HG03558 (cell line): Measurements from ENCODE around the gene FAM171A1.

Experiments used
- ATAC-seq: cut with Tn5 transposase; IDR thresholded peaks from one replicate; pipeline ENCODE4 v1.9.1; 2021; ENCODE audit warnings: moderate number of reproducible peaks; ENCODE audit not compliant: unreplicated experiment; ENCODE audit errors: extremely low read depth

The FAM171A1 gene

DNA sequence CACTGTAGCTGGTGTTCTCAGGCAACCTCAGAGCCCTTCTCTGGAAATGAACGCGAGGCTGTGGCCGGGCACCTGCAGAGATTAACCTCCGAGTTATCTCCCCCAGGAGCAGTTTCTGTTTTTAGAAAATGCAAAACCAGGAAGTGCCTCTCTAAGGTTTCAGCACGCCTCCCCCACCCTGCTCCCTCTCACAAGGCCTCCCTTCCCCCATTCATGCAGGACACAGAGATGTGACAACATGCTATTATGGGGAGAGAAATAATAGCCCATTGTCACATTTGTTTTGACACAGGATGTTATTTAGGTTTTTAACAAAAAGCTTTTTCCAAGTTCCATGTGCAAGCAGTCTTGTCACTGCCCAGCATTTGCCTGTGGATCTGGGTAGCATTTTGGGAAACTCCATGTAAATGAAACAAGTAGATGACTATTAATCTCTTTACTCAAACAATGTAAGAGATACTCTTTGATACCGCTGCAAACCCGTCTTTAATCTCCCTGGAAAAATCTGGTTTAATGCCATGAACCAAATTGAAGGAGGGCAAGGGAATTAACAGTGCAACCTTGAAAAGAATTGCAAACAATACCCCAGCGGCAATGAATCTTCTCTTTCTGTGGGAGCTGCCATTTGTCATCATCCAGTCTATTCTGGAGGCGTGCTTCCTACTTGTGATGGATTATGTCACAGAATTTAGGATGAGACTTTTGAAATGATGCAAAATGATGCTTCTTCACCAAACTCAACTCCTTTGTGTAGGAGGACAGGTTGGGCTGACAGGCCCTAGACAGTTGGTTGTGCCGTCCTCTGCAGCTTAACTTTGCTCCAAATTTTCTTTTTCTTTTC, 116.1 kb downstream of the FAM171A1 start:
- no peak for ATAC-seq

DNA sequence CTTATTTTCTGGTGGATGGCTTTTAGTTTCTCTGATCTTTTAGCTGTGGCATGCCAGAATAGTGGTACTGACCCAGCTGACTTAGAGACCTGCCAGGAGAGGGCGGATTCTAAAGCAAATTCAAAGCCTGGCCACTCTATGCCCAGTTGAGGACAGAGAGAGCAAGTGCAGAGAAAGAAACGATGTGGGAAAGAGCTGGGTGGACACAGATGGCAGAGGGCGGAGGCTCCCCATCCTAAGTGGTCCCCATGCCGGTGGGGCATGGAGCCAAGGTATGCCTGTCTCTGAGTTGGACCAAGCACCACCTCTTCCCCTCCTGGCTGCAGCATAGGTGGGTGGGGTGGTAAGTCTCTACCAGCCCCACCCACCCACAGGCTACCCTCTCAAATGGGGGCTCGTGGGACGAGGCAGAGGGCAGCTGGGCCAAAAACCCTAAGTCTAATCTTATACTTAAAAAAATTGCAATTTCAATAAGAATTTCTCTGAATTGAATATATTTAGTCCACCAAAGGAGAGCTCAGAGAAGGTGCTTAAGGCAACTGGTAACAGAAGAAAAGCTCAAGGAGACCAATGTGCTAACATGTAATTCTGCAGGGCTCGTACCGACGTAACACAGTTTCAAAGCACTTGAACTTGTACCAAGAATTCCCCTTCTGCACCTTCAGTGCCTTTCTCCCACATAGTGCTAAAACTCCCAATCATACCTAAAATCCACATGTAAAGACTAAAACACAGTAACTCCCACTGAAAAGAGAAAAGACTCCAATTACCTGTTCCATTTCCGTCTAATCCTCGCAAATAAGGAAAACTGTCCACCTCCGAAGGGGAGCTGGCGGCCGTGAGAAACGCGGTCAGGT, 116.9 kb downstream of the FAM171A1 start:
- ATAC-seq = no peak

DNA sequence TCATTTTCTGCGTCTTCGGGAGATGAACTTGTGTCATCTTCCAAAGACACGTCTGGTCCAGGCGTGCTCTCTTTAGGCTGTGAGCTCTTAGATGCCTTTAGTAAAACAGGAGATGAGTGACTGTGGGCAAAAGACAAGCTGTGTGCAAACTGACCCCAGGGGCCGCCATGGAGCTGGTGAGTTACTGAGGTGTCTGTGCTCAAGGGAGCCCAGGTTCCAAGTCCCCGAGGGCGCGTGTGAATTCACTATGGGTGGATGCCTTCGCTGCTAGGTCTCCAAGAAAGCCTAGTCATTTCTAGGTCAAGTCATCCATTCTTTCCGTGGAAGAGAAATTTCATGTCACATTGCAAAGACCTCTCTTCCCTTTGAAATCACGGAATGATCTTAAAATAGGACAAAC, 118.7 kb downstream of the FAM171A1 start:
- no peak for ATAC-seq

DNA sequence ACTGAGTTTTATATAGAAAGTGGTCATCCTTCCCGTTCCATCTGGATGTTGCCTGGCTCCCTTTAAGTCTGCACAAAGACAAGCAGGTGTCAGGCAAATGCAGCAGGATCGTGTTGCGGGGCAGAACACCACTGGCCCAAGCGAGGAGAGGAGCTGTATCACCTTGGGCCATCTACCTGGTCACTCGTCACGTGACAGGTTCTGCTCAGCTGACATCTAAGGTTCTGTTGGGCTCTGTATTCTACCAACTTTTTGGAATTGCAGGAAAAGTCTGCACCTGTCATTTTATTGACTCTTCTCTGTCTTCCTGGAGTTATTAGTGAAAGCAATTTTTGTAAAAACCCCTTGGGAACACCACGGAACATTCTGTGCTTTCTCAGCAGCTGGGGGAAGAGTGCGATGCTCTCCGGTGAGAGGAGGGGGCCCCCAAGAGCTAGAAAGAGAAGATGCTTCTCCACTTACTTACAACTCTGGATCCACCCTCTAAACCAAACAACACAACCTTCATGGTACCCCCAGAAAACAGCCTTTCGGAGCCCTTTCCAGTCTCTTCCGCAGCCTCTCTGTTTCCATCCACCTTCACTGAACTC, 119.2 kb downstream of the FAM171A1 start:
- no peak for ATAC-seq

DNA sequence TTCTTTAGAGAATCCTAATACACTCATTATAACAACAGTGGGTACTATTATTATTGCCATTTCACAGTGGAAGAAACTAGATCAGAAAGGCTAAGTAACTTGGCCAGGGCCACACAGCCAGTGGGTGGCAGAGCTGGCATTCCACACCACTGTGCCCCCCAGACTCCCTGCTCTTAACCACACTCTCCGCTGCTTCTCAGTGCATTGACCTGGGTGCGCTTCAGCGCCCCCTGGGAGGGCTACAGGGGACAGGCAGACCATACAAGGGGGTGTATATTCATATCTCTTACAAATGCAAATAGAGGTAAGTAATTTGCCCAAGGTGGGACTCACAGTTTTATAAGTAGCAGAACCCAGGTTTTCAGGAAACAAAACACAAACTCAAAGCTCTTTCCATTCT, 125.6 kb downstream of the FAM171A1 start:
- ATAC-seq = no peak

DNA sequence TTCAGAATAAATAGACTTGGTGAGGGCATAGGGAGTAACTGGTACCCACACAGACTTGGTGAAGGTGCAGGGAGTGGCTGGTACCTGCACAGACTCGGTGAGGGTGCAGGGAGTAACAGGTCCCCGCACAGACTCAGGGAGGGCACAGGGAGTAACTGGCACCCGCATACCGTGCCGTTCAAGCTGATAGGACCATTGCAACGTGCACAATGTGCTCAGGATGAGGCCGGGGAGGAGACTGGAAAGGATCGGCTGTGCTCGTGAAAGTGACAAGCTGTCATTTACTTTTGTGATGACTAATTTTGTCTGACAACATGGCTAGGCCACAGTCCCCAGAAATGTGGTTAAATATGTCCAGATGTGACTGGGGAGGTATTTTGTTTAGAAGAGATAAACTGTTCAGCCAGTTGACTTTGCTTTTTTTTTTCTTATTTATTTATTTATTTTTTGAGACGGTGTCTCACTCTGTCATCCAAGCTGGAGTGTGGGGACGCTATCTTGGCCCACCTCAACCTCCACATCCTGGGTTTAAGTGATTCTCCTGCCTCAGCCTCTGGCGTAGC, 126.4 kb downstream of the FAM171A1 start:
- ATAC-seq = no peak

DNA sequence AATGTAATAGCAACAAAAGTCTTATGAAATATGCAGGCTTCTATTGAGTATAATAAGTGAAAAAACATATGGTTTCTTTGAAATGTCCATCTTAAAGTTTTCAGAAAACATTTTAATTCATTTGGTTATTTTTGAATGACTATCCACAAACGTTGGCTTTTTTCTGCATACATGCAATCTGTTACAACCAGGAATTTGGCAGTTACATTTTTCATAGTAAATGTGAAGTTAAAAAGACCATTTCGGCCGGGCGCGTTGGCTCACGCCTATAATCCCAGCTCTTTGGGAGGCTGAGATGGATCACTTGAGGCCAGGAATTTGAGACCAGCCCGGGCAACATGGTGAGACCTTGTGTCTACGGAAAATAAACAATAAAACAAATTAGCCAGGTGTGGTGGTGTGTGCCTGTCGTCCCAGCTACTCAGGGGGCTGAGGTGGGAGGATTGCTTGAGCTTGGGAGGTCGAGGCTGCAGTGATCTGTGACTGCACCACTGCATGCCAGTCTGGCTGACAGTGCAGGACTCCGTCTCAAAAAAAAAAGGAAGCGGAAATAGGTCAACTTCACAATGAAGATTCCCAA, 128.7 kb downstream of the FAM171A1 start:
- no peak for ATAC-seq

DNA sequence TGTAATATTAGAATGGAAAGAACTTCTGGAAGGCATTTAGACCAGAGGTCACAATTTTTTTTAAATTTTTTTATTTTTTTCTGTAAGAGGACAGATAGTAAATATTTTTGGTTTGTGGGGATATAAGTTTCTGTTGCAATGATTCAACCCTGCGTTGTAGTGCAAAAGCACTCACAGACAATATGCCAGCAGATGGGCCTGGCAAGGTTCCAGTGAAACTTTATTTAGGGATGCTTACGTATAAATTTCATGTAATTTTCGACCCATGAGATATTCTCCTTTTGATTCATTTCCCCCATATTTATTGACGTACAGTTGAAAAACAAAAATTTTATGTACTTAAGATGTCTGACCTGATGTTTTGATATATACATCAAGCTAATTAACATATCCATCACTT, 129.8 kb downstream of the FAM171A1 start:
- no peak for ATAC-seq

DNA sequence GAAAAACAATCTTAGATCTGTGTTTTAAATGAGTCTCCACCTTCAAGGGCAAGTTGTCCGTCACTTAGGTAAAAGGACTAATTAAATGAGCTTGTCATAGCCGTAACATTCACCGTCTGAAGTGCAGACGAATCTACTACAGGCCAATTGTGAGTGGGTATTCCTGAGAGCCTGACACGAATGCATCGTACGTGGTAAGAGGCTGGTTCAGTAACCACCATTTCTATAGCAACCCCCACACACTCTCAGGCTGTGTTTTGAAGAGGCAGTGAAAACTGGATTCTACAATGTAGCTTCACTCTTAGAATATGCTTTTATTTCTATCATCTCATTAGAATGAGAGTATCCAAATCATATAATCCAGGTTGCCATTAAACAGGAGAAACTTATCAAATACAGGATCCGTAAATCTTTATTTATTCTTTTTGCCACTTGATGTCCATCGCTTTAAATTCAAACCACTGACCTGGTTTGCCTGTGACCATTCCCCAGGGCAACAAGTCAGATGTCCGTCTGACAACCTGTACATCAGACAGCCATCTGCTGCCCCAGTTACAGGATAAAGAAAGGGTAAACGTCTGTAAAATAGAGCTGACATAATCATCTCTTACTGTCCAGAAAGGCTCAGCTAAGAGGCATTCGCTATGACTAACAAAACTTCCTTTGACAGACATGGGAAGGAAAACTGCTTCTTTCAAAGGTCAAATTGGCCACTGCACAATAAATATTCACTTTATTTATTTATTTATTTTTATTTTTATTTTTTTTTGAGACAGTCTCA, 132.3 kb downstream of the FAM171A1 start:
- no peak for ATAC-seq

DNA sequence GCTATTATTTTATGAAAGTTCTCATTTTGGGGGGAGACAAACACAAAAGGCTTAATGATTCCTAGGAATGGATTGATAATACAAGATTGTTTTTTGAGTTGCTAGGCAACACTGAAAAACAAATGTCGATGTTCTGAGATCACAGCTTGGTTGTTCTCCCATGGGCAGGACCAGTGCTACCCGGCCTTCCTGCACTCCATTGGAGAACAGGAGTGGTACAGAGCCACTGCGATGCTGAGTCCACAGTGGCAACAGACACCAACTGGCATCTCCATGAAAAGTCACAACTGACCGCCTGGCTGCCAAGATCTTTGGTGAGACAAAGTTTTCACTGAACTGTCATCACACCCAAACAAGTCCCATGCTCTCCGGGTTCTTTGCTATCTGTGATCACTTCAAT, 133.7 kb downstream of the FAM171A1 start:
- no peak for ATAC-seq

DNA sequence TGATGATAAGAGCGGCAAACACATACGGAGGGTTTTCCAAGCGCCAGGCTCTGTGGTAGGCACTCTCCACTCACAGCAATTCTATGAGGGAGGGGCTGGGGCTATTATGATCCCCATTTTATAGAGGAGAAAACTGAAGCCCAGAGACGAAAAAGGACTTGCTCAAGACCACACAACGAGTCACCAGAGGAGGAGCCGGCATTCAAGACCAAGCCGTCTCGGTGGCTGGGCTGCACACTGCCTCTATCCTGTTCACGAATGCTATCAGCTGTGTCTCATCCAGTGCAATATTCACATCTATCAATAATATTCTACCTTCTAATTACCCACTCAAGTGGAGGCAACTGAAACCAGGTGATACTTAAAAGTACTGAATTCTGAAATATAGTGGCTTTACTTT, 134.7 kb downstream of the FAM171A1 start:
- no peak for ATAC-seq

DNA sequence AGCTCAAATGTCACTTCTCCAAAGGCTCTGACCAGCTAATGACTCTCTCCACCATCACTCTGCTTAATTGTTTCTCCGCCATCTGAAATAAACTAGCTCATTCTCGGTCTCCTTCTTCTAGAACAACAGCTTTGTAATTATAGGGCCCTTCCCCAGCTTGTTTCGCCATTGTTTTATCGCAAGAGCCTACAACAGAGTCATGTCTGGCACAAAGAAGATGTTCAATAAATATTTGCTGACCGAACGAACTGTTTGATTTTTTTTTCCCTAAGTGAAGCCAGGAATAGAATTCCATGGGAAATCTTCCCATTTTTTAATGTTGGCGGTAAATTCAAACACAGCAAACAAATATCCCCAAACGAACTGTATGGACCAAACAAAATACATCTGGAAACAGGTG, 138.8 kb downstream of the FAM171A1 start:
- ATAC-seq = no peak

DNA sequence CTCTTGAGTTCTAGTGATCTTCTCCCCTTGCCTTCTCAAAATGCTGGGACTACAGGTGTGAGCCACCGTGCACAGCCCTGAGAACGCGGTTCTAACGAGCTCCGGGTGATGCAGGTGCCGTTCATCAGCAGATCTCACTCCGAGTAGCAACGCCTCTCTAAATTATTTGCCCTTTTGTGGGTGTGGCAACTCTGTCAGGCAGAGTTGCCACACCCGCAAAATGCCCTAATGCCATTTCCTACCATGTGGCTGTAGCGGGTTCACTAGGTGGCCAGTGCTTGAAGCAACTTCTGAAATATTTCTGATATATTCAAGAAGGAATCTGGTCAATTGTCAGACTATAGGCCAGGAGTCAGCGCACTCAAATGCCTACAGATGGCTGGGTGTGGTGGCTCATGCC, 139.7 kb downstream of the FAM171A1 start:
- ATAC-seq = no peak

DNA sequence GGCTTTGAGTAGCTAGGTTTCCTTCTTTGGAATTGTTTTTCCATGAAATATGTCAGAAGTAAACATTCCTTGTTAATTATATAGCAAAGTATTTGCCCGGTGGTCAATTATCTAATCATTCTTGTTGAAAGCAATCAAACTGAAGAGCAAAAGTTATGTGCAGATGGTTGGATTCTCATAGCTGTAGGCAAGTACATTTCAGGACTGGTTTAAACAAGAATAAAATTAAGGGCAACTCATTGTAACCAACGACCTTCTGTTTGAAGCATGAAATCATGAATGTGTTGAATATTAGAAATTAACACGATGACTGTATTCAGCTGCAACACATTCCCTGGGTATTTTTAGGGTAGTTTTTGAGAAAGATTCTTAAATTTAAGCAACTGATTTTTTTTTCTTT, 140.8 kb downstream of the FAM171A1 start:
- no peak for ATAC-seq

DNA sequence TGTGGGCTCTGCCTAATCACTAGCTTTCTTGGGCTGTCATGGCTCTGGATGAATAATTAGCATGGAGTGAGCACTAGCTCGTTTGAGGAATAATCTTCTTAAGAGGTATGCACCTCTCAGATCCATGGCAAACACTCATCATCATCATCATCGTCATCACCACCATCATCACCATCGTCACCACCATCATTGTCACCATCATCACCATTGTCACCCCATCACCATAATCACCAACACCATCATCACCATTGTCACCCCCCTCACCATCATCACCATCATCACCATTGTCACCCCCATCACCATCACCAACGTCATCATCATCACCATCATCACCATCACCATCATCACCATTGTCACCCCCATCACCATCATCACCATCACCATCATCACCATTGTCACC, 141.8 kb downstream of the FAM171A1 start:
- ATAC-seq = no peak

DNA sequence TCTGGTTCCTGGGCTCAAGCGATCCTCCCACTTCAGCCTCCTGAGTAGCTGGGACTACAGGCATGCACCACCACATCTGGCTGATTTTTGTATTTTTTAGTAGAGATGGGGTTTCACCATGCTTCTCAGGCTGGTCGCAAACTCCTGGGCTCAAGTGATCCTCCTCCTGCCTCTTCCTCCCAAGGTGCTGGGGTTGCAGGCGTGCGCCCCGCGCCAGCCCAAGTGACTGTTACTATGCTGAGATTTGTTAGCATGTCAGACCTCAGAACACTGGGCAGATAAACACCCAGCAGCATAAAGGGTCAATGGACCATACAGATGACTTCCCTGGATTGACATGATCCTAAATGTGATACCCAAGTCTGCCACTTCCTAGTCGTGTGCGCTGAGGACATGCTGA, 142.7 kb downstream of the FAM171A1 start:
- no peak for ATAC-seq

DNA sequence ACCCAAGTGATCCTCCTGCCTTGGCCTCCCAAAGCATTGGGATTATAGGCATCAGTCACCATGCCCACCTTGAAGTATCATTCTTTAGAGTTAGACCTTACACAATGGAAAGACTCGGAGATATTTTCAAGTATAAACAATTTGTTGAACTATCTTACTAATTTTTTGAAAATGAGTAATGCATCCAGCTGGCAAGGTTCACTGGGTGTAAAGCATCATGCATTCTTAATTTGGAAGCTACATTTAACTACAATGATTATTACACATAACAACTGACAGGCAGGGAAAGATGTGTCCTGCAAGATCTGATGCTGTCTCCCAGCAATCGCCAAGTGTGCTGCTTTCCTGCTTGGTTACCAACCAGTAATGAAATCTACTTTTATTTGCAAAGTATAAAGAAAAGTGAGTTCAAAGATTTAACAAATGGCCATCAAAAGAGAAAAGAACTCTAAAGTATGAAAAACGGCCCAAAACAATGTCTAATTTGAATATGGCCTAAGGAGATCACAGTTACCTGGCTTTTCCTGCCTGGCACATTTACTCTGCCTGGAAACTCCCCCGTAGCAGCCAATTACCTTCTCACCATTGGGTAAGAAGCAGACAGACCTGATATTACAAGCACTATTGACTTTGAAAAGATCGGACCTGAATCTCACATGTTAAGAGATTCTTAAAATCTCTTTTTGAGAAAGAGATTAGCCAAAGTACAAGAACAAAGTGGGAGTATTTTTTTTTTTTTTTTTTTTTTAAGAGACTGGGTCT, 143.3 kb downstream of the FAM171A1 start:
- ATAC-seq = no peak

DNA sequence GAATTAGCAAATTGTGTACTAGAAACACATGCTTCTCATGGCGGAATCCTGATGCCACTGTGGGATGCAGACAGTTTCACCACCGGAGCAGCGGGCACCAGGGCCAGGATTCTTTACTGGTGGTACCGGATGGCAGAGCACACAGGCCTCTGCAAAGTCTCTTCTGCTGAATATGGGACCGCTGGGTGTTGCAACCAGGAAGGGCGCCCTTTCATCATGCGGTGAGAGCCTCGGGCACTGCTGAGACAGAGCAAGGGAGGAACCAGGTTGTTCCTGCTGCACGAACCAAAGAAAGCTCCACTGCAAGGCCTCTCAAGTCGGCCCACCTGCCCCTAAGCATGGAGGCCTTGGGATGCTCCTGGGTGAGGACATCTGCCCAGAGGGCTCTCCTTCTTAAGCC, 145.6 kb downstream of the FAM171A1 start:
- no peak for ATAC-seq

DNA sequence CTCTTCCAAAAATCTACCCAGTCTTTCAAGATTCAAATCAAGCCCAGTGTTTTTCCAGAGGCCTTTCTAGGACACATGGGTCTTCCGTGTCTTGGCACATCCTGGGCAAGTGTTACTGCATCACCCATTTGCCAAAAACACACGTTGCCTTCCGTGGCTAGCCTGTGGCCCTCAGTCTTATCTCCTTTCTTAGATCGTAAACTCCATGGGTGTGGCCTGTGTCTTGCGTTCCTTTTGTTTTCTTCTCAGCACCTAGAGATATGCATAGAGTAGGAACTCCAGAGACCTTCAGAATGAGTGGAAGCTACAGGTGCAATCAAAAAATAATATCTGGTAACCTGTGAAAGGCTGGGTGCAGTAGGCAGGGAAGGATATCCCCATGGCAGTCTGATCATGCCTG, 146.1 kb downstream of the FAM171A1 start:
- no peak for ATAC-seq
